ENCODE measurements around the gene HACD4.

DNA sequence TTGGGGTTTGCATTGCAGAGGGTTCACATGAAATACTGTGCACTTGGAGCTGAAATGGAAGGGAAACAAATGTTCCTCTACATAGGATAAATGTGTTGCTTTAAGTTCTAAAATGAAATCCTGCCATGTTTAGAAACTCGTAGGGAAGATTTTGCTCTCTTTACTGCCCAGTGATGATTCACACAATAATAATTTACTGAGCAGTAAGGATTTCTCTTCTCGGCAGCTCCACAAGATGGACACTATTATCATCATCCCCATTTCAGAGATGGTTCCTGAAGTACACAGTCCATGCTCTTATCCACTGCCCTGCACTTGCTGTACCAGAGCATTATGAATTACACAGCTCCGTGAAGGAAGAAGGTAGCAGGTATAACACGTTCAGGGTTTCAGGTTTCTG, 4.1 kb downstream of the HACD4 start:
- TF ChIP-seq, protein P1, sequence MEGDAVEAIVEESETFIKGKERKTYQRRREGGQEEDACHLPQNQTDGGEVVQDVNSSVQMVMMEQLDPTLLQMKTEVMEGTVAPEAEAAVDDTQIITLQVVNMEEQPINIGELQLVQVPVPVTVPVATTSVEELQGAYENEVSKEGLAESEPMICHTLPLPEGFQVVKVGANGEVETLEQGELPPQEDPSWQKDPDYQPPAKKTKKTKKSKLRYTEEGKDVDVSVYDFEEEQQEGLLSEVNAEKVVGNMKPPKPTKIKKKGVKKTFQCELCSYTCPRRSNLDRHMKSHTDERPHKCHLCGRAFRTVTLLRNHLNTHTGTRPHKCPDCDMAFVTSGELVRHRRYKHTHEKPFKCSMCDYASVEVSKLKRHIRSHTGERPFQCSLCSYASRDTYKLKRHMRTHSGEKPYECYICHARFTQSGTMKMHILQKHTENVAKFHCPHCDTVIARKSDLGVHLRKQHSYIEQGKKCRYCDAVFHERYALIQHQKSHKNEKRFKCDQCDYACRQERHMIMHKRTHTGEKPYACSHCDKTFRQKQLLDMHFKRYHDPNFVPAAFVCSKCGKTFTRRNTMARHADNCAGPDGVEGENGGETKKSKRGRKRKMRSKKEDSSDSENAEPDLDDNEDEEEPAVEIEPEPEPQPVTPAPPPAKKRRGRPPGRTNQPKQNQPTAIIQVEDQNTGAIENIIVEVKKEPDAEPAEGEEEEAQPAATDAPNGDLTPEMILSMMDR (IDR thresholded peaks at IDR 0.05 in 4 of 5, conservative IDR thresholded peaks at IDR 0.05 in 1 of 5): no peak
- no peak for TF ChIP-seq POLR2A (IDR thresholded peaks at IDR 0.05)

Data from gastrocnemius medialis (tissue), 4 donors.